HepG2 (cell line): ENCODE measurements around the gene FCRL5. TPM values are rescaled to one million over a fixed set of nuclear protein-coding genes. Genes with fewer than 3 reads are reported as not detected.

Source experiments
- ATAC-seq: fragments of 200-7000 bp; cut with Tn5 transposase; 3 replicates; pipeline ENCODE4 v1.9.1; 2020; ENCODE audit warnings: mild to moderate bottlenecking, moderate library complexity
- BruUV-seq: library from RNA; stranded (reverse); fragments of 400-500 nt; replicated peaks from 2 replicates; lab custom pipeline; 2021; lab: Mats Ljungman, UMichigan
- CTCF ChIA-PET: fragments of 300-600 bp; formaldehyde crosslinking; extraction: SDS; loops from one replicate; lab custom pipeline; 2021; ENCODE audit warnings: low total read pairs, inconsistent platforms, low intra/inter-chr PET ratio; lab: Yijun Ruan, JAX
- POLR2A ChIA-PET: fragments of 350-600 bp; sonication (Branson Sonifier 250); formaldehyde crosslinking; loops from one replicate; lab custom pipeline; 2020; ENCODE audit warnings: antibody characterized with exemption, inconsistent platforms; lab: Yijun Ruan, JAX
- DNase-seq: peaks from one replicate; pipeline ENCODE4 v3.0.0-alpha.2; 2015; ENCODE audit warnings: low spot score
- FAIRE-seq: peaks from 3 replicates; lab custom pipeline; 2011; peaks lifted over from hg19 to GRCh38; lab: Jason Lieb, UNC
- H2AFZ ChIP-seq: one replicate; pipeline ENCODE4 v1.6.1; 2011; ENCODE audit warnings: low read length, inconsistent platforms
- H3K27ac ChIP-seq: fragments of 300-600 bp; 3 replicates; pipeline ENCODE4 v1.8.0; 2011; ENCODE audit warnings: mixed run types, mild to moderate bottlenecking, mixed read lengths, low read length, inconsistent platforms; ENCODE audit not compliant: insufficient read depth; ENCODE audit errors: extremely low read length
- H3K27me3 ChIP-seq, 2 experiments: fragments of 200-600 bp in 1 of 2; 2 replicates in 1 of 2; 3 replicates in 1 of 2; pipeline versions ENCODE4 v1.6.0 to v1.8.0; 2011; ENCODE audit warnings: low read length in 2 of 2, mild to moderate bottlenecking in 2 of 2, moderate library complexity in 2 of 2, inconsistent platforms in 1 of 2; ENCODE audit not compliant: insufficient read depth in 2 of 2, control insufficient read depth in 1 of 2
- H3K36me3 ChIP-seq, 2 experiments: fragments of 200-600 bp in 1 of 2; replicated peaks in 1 of 2; 2 replicates in 1 of 2; 3 replicates in 1 of 2; pipeline versions ENCODE4 v1.5.1 to v1.8.0; 2011; ENCODE audit warnings: low read length in 2 of 2, inconsistent platforms in 1 of 2; ENCODE audit not compliant: insufficient read depth in 2 of 2, control insufficient read depth in 1 of 2
- H3K4me1 ChIP-seq: 2 replicates; pipeline ENCODE4 v1.5.1; 2012; ENCODE audit warnings: low read length, inconsistent platforms; ENCODE audit not compliant: insufficient read depth
- H3K4me2 ChIP-seq: 2 replicates; pipeline ENCODE4 v1.6.0; 2011; ENCODE audit warnings: low read depth, low read length, inconsistent platforms
- H3K4me3 ChIP-seq, 3 experiments: fragments of 200-600 bp in 1 of 3; sonication (generic), shearing (Covaris generic) in 1 of 3; replicated peaks in 1 of 3; 2 replicates each; pipeline ENCODE4 v1.5.1; 2011 to 2016; ENCODE audit warnings: low read length in 3 of 3, inconsistent platforms in 2 of 3, low read depth in 2 of 3, mild to moderate bottlenecking in 2 of 3, control low read depth in 1 of 3, mixed read lengths in 1 of 3; ENCODE audit not compliant: insufficient read depth in 1 of 3
- H3K79me2 ChIP-seq: one replicate; pipeline ENCODE4 v1.6.1; 2011; ENCODE audit warnings: low read length, inconsistent platforms; ENCODE audit not compliant: insufficient read depth
- H3K9ac ChIP-seq: 2 replicates; pipeline ENCODE4 v1.6.0; 2011; ENCODE audit warnings: mild to moderate bottlenecking, low read depth, low read length, inconsistent platforms; ENCODE audit not compliant: insufficient read depth
- H3K9me3 ChIP-seq: 2 replicates; pipeline ENCODE4 v1.5.1; 2012; ENCODE audit warnings: mild to moderate bottlenecking, low read length
- H4K20me1 ChIP-seq: 2 replicates; pipeline ENCODE4 v1.6.0; 2011; ENCODE audit warnings: inconsistent platforms, mild to moderate bottlenecking, low read length, moderate library complexity; ENCODE audit not compliant: insufficient read depth
- KDM3A ChIP-seq: IDR thresholded peaks from 2 replicates; pipeline ENCODE4 v1.6.1; 2018; ENCODE audit warnings: low read depth, missing compliant biosample characterization
- ZNF407 ChIP-seq: sonication (generic); formaldehyde crosslinking; IDR thresholded peaks from one replicate; pipeline ENCODE4 v1.5.1; 2020; ENCODE audit warnings: mild to moderate bottlenecking, missing genetic modification reagents; ENCODE audit errors: not compliant biosample characterization
- WGBS: methylation state at CpG from one replicate; pipeline ENCODE4 v1.1.6; 2017; ENCODE audit warnings: low lambda C conversion rate; 5-methylcytosine and 5-hydroxymethylcytosine counted together
- in situ Hi-C: cut with HindIII; loops from 2 replicates; pipeline ENCODE4 v1.10.0; 2017; ENCODE audit warnings: low pct_unique_long_range_greater_than_20kb; ENCODE audit not compliant: extremely low pct_ligation_motif_present
- intact Hi-C: fragments of 100-400 bp; cut with micrococcal nuclease; formaldehyde crosslinking; loops from one replicate; pipeline ENCODE4 v1.10.0; 2022; ENCODE audit not compliant: unreplicated experiment
- polyA plus RNA-seq, 8 experiments: library from polyadenylated mRNA; depleted of rRNA in 3 of 8; stranded (reverse) in 7 of 8; unstranded in 1 of 8; fragments of >200 nt; fragmentation: Illumina TruSeq in 4 of 8; extraction: Trizol in 4 of 8; gene quantifications; 2 replicates each; pipeline versions ENCODE4 v1.2.1 to v1.2.3, GENCODE V29; 2011 to 2016; ENCODE audit warnings: low read depth in 4 of 8, missing spikeins in 1 of 8, mixed read lengths in 1 of 8; ENCODE audit not compliant: insufficient read depth in 1 of 8
- total RNA-seq, 5 experiments: library from RNA; depleted of rRNA; stranded (reverse); fragments of >200 nt; fragmentation: Illumina TruSeq; extraction: Trizol; gene quantifications; 2 replicates each; pipeline ENCODE4 v1.2.3, GENCODE V29; 2016; ENCODE audit warnings: low read depth in 1 of 5
- TF ChIP-seq, protein P1 (sequence below), 2 experiments: sonication (generic) in 1 of 2; formaldehyde crosslinking in 1 of 2; IDR thresholded peaks; 2 replicates each; pipeline versions ENCODE4 v1.4.0 to v1.6.1; 2016 to 2020; ENCODE audit warnings: borderline replicate concordance in 1 of 2, low read depth in 1 of 2, mild to moderate bottlenecking in 1 of 2, missing genetic modification reagents in 1 of 2

Gene FCRL5
- total and polyA plus RNA-seq, 2 of the 13 experiments (the other 11 are each of a cell fraction or from before 2014, with no cell fraction given): not detected

DNA sequence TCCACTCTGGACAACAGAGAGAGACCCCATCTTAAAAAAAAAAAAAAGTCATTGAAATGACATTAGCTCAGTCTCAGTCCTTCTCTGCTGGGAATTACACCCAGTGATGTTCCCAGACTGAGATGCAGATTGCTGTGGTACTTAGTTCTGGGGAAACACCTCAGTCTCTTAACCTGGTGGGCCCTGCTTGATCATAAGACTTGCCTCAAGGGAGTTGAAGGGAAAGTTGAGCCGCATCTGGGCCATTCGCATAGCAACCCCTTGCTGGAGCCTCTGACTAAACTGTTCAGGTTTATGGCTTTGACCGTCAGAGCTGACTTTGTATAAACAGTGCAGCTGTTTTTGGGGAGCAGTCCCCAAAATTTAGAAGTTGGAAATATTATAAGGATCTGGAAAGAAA lies 32.2 kb upstream of the FCRL5 start (continued):
- no peak for TF ChIP-seq ZNF407 (CRISPR knock-in tag)
- TF ChIP-seq, all 625 proteins: peak for 0

GRCh38 chr1:157580828-157581210 lies 28.5 kb upstream of the FCRL5 start:
- no CpG with 5 or more reads among the region's 1 CpG for WGBS
- H3K27me3 ChIP-seq: no peaks in the 10 kb centered on the region; a peak in 1 of 5 replicates

More at GRCh38 chr1:157580828-157581210, 28.5 kb upstream of the FCRL5 start:
- Histone ChIP-seq H3K36me3 (no peaks in the 10 kb centered on the region), H3K4me2 (no peak overlapping the region), H3K27ac (no peak overlapping the region), H3K9ac (no peak overlapping the region), H3K4me3 (no peak overlapping the region), H3K79me2 (no peaks in the 10 kb centered on the region), H3K9me3 (no peaks in the 10 kb centered on the region), H2AFZ (no peak overlapping the region), H3K4me1 (no peaks in the 10 kb centered on the region), H4K20me1 (no peaks in the 10 kb centered on the region)
- in situ Hi-C loops (no loop called here), intact Hi-C loops (loop anchor here (1.0 kb wide), 1 partner anchor 110 kb away; no protein-coding TSS in a partner anchor)
- FAIRE-seq: no peak
- BruUV-seq: no TSS peak
- DNase-seq: no peak
- ChIA-PET CTCF (no interaction called here), POLR2A (no interaction called here)
- ATAC-seq: no peak
- TF ChIP-seq, protein P1, sequence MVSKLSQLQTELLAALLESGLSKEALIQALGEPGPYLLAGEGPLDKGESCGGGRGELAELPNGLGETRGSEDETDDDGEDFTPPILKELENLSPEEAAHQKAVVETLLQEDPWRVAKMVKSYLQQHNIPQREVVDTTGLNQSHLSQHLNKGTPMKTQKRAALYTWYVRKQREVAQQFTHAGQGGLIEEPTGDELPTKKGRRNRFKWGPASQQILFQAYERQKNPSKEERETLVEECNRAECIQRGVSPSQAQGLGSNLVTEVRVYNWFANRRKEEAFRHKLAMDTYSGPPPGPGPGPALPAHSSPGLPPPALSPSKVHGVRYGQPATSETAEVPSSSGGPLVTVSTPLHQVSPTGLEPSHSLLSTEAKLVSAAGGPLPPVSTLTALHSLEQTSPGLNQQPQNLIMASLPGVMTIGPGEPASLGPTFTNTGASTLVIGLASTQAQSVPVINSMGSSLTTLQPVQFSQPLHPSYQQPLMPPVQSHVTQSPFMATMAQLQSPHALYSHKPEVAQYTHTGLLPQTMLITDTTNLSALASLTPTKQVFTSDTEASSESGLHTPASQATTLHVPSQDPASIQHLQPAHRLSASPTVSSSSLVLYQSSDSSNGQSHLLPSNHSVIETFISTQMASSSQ (IDR thresholded peaks at IDR 0.05; ENCODE audit: low read depth): no peak
- TF ChIP-seq, protein P1 (CRISPR knock-in tag; IDR thresholded peaks at IDR 0.05; ENCODE audit: borderline replicate concordance): no peak
- no peak for TF ChIP-seq KDM3A
